Germinal center (tissue), 1 donor: ENCODE measurements around the gene HS6ST1.
"Not testable (repeated sequence)": the region's sequence is repeated elsewhere in the genome, so short reads cannot be mapped to it uniquely, and the experiment has no call there.

ENCODE experiments used
- DNase-seq: peaks from one replicate; pipeline ENCODE4 v3.0.0; 2012; ENCODE audit warnings: mixed read lengths, low spot score

The HS6ST1 gene

GRCh38 chr2:128267197-128267596 is 51.5 kb downstream of the HS6ST1 start:
- DNase-seq = not testable (repeated sequence)

GRCh38 chr2:128266463-128266862 is 52.2 kb downstream of the HS6ST1 start:
- DNase-seq = not testable (repeated sequence)

- DNase-seq = not testable (repeated sequence)
Measured at GRCh38 chr2:128265608-128265993, 53.1 kb downstream of the HS6ST1 start.

DNA sequence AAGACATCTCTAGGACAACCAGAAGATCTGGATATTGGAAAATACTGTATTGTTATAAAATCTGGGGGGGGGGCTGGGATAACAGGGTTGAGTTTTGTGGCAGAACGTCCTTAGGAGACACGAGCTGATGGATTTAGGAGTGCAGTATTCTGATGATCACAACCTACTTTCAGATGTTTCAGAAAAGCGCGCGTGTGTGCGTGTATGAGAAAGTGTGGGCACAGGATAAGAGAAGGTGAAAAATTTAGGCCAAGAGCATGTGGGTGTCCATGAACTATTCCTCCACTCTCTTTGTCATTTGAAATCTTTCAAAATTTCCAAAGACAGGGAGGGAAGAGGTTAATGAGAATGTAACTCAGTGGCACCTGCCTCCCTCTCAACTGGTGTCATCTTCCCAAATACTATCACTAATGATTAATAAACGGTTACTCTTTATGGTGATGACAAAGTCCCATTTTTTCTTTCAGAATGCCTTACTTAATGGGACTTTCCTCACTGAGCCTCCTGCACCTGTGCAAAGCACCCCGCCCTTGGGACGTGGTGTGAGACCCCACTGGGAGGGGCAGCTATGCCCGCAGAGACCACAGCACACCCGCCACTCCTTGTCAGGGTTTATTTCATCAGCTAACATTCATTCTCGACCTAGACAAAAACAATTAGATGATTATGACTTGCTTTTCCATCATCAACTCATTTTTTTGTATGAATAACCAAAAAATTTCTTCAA is 53.6 kb downstream of the HS6ST1 start:
- no peak for DNase-seq

- no peak for DNase-seq
Measured at GRCh38 chr2:128263902-128264331, 54.8 kb downstream of the HS6ST1 start.

- no peak for DNase-seq
Measured at GRCh38 chr2:128262315-128263253, 56.1 kb downstream of the HS6ST1 start.

GRCh38 chr2:128261245-128262128 is 57.2 kb downstream of the HS6ST1 start:
- no peak for DNase-seq

DNA sequence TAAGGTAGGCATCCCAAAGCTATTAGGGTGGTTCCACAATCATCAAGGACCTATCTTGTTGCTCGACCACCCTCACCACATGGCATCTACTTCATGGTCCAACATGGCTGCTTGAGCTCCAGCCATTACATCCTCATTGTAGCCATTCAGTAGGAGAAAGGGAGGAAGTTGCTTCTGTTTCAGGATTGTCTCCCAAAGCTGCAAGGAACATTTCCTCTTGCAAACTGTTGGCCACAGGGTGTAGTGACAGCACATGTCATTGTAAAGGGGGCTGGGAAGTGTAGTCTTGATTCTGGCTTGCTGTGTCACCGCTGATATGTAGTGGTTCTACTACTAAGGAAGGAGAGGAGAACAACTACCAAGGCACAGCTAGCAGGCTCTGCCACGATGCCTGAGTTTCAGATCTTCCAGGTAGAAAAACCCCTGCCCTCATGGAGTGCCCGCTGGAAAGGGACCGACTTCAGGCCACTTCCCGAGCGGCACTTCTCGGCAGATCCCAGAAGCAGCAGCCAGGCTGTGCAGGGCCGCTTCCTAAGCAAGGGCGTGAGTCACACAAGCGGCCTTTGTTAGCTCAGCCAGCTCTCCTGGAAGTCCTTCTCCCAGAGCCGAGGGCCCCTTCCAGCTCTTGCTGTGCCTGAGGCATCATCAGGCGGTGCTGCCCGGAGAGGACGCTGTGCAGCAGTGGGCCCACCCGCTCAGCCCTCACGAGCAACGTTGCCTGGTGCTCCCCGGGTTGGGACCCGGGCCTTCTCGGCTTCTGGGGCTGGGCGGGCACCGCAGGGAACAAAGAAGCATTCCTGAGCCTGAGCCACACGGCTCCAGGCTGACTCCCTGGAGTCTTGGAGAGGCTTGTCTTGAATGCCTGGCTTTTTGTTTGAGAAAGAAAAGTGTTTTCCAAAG is 58.2 kb downstream of the HS6ST1 start:
- DNase-seq = no peak

GRCh38 chr2:128259585-128259984 is 59.1 kb downstream of the HS6ST1 start:
- no peak for DNase-seq

GRCh38 chr2:128258218-128258617 is 60.5 kb downstream of the HS6ST1 start:
- no peak for DNase-seq

DNA sequence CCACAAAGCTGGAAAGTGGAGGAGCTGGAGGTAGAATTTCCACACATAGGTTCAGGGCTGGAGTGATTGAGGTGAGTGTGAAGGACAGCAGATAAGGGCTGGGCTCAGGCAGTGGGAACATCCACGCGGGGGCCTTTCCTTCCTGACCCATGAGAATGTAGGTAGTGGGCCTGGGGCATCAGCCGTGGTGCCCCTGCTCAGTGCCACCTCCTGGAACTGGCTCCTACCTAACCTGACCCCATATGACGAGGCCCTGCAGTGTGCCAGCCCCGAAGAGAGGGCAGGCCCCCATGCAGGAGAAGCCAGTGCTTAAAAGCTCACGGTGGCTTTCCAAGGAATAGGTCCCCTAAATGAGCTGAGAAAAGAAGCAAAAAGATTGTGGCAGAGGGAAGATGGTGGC is 66.2 kb downstream of the HS6ST1 start:
- DNase-seq = no peak

GRCh38 chr2:128252086-128252485 is 66.6 kb downstream of the HS6ST1 start:
- DNase-seq = not testable (repeated sequence)

DNA sequence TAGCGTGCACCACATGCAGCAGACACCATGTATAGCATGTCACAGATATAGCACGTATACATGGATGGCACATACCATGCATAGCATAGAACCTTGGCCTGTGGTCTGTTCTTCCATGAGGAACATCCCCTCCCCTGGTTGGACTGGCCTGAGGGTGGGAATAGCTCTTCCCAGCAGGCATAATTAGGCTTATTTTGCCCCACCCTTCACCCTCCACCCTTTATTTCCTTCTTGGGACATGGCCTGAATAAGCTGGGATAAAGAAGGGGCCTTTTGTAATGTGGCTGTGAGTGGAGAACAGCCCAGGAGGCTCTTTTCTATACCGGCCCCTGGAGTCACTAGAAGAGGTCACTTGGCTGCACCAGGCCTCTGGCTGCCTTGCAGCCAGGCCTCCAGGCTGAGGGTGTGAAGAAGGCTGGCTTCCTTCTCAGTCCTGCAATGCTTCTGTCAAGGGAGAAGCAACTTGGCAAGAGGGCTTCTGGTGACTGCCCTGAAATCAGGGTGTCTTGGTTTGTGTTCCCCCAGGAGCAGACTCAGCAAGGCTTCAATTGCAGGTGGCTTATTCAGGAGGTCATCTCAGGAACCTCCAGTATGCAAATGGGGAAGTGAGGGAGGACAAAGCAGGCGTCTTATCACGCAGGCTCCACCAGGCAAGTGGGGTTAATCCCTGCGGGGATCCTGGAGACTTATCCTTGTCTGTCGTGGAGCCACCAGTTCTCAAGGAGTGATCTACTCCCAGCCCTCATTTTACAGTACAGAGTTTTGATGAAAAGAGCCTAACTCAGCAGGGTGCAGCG is 68.2 kb downstream of the HS6ST1 start:
- no peak for DNase-seq

DNA sequence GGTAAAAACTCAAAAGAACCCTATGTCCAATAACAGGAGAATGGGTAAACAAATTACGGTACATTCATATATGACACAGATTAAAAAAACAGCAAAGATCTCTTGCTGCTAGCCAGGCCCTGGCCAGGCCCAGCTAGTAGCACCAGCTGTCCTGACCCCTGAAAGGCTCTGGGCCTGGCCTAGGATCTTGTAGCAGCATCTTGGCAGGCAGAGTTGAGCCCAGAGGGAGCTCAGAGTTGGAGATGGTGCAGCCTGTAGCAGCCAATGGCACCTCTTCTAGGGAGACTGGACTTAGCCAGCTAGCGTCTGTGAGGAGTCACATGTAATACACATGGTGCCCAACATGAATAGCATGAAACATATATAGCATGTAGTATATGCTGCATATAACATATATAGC is 69.1 kb downstream of the HS6ST1 start:
- DNase-seq = no peak

DNA sequence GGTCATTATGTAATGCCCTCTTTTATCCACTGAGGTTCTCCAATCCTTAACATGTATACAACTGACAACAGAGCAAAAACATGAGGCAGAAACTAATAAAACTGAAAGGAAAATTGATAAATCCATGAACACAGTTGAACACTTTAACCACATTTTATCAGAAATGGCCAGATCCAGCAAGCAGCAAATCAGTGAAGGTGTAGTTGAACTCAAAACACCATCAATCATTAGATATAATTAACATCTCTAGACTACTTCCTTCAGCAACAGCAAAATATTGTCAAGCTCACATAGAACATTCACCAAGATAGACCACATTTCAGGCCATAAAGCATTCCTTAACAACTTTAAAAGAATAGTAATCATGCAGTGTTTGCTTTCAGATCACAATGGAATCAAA is 72.9 kb downstream of the HS6ST1 start:
- no peak for DNase-seq

GRCh38 chr2:128241896-128242295 is 76.8 kb downstream of the HS6ST1 start:
- DNase-seq = no peak

DNA sequence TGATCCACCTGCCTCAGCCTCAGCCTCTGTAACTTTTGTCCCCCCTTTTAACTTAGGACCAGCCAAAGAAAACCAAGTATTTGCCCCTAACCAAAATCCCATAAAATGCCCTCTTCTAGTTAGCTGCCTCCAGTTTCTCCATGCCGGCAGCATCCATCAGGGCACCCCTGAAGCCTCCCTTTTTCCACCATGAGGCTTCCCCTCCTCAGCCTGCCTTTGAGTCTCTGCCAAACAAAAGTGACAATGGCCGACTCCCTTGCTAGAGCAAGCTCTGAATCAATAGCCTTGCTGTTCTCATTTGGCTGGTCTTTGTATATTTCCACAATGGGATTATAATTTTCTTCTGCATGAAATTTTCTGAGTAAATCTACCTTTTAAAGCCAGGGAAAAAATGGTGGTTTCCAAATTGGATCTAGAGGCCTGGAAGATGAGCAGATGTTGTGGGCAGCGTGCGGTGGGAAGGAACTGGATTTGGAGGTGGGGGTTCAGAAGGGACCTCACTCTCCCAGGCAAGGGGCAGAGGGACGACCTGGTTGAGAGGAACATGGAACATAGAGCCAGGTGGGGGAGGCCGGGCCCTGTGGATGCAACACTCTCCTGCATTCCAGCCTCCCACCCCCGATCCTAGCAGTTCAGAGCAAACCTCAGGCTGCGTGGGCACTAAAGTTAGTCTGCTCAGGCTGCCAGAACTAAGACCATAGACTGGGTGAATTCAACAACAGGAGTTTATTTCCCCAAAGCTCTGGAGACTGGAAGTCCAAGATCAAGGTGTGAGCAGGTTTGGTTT is 80.6 kb downstream of the HS6ST1 start:
- DNase-seq = no peak

GRCh38 chr2:128237081-128237534 is 81.6 kb downstream of the HS6ST1 start:
- DNase-seq = no peak

DNA sequence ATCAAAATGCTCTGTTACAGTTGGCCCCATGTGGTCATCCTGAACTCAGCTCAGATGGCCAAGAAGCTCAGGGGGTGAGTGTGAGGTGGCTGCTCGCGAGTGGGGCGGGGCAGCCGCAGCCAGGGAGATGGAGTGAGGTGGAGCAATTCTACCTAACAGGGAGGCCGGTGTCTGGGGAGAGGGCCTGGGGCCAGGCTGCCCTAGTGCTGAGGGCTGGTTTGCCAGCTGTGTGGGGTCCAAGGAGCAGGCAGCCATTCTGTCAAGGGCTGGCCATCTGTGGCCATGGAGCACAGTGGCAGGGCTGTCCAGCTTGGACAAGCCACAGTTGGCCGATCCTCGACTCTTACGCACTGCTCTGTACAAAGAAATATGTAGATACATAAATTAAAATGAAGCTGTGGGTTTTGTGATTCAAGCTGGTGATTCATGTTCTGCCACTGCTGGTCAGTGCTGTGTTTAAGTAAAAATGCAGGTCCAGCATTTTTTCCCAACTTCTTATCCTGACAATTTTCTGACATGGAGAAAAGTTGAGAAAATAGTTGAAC is 82.1 kb downstream of the HS6ST1 start:
- DNase-seq = no peak
